ENCODE measurements around the gene GRAMD2B.
A peak's percentile ranks its signal among the peaks of the same experiment; 100 is the strongest.

Gene GRAMD2B

DNA sequence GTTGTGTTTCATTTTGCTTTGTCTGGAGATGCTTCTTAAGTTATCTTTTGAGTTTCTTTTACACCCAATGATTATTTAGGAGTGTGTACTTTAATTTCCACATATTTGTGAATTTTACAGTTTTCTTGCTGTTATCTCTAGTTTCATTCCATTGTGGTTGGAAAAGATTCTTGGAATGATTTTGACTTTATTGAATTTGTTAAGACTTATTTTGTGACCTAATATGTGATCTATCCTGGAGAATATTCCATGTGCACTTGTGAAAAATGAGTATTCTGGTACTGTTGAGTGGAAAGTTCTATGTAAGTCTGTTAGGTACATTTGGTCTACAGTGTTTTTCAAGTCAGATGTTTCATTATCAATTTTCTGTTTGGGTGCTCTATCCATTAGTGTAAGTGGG, 24.4 kb upstream of the GRAMD2B start:
- peaks cover 8% of the 10 kb centered on the region for H3K79me1 ChIP-seq (replicated peaks; ENCODE audit: low read length, poor library complexity, severe bottlenecking)
- peak overlapping the region; percentile 57 for H2BK5ac ChIP-seq (ENCODE audit: low read depth, low read length, poor library complexity, severe bottlenecking)
- no peak overlapping the region for H2AK5ac ChIP-seq (ENCODE audit: low read length, severe bottlenecking)
- no peak overlapping the region for H3K14ac ChIP-seq (ENCODE audit: low read length in 2 of 2)
- peaks cover 1% of the 10 kb centered on the region for H3K4me1 ChIP-seq (ENCODE audit: control insufficient read depth, insufficient read depth, low read depth, low read length)
- no peak overlapping the region for H2BK12ac ChIP-seq (ENCODE audit: low read length in 2 of 2)
- no peaks in the 10 kb centered on the region for H3K36me3 ChIP-seq (ENCODE audit: control insufficient read depth in 1 of 2, insufficient read depth in 2 of 2, low read depth in 1 of 2, low read length in 2 of 2)
- no peak overlapping the region for H3K9ac ChIP-seq (ENCODE audit: low read length)
- no peak overlapping the region for H4K8ac ChIP-seq (ENCODE audit: low read length)
- no peaks in the 10 kb centered on the region for H3K27me3 ChIP-seq (ENCODE audit: control insufficient read depth in 1 of 2, insufficient read depth in 1 of 2, low read length in 2 of 2)
- no peak overlapping the region for H2BK120ac ChIP-seq (ENCODE audit: low read depth, low read length)
- H3K4me3 ChIP-seq (ENCODE audit: insufficient read depth in 1 of 2, low read depth in 1 of 2, low read length in 2 of 2): no peak overlapping the region
- peaks cover 32% of the 10 kb centered on the region for H3K9me3 ChIP-seq (ENCODE audit: control insufficient read depth, low read length)
- DNase-seq: no peak
- H3K18ac ChIP-seq (ENCODE audit: low read depth in 1 of 2, low read length in 2 of 2): no peak overlapping the region
- no peak overlapping the region for H3K4ac ChIP-seq (ENCODE audit: low read depth in 1 of 2, low read length in 2 of 2)
- no peak overlapping the region for H4K91ac ChIP-seq (ENCODE audit: low read length)
- no peak overlapping the region for H2AFZ ChIP-seq (ENCODE audit: low read depth, low read length)
- H3K23ac ChIP-seq (ENCODE audit: low read length in 2 of 2): no peak overlapping the region
- no peak overlapping the region for H3K27ac ChIP-seq (ENCODE audit: low read length, poor library complexity, severe bottlenecking)
- H2BK15ac ChIP-seq (ENCODE audit: low read depth, poor library complexity, severe bottlenecking): no peak overlapping the region
- no peak overlapping the region for H3K4me2 ChIP-seq (ENCODE audit: low read length, poor library complexity, severe bottlenecking)

DNA sequence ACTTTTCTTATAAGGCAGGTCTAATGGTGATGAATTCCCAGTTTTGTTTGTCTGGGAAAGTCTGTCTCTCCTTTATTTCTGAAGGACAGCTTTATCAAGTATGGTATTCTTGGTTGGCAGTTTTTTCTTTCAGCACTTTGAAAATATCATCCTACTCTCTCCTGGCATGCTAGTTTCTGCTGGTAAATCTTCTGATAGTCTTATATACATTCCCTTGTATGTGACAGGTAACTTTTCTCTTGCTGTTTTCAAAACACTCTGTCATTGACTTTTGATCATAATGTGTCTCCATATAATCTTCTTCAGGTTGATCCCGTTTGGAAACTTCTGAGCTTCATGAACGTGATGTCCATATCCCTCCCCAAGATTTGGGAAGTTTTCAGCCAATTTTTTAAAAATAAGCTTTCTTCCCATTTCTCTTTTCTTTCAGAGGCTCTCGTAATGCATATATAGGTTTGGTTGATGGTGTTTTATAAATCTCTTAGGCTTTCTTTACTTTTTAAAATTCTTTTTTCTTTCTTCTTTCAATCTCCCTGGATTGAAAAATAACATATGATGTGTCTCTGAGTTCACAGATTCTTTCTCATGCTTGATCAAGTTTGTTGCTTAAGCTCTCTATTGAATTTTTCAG, 22.5 kb upstream of the GRAMD2B start:
- no peak overlapping the region for H3K27ac ChIP-seq (ENCODE audit: low read length, poor library complexity, severe bottlenecking)
- H2BK15ac ChIP-seq (ENCODE audit: low read depth, poor library complexity, severe bottlenecking): no peak overlapping the region
- no peak overlapping the region for H2BK120ac ChIP-seq (ENCODE audit: low read depth, low read length)
- H2AK5ac ChIP-seq (ENCODE audit: low read length, severe bottlenecking): no peak overlapping the region
- H2BK5ac ChIP-seq (ENCODE audit: low read depth, low read length, poor library complexity, severe bottlenecking): no peak overlapping the region
- H2BK12ac ChIP-seq (ENCODE audit: low read length in 2 of 2): no peak overlapping the region
- no peak overlapping the region for H4K91ac ChIP-seq (ENCODE audit: low read length)
- H3K9ac ChIP-seq (ENCODE audit: low read length): no peak overlapping the region
- H2AFZ ChIP-seq (ENCODE audit: low read depth, low read length): no peak overlapping the region
- no peak overlapping the region for H3K4ac ChIP-seq (ENCODE audit: low read depth in 1 of 2, low read length in 2 of 2)
- H3K36me3 ChIP-seq (ENCODE audit: control insufficient read depth in 1 of 2, insufficient read depth in 2 of 2, low read depth in 1 of 2, low read length in 2 of 2): no peaks in the 10 kb centered on the region
- H3K4me3 ChIP-seq (ENCODE audit: insufficient read depth in 1 of 2, low read depth in 1 of 2, low read length in 2 of 2): peak overlapping the region in 1 of 2 experiments; percentile 10
- peaks cover 1% of the 10 kb centered on the region for H3K4me1 ChIP-seq (ENCODE audit: control insufficient read depth, insufficient read depth, low read depth, low read length)
- no peak overlapping the region for H3K23ac ChIP-seq (ENCODE audit: low read length in 2 of 2)
- no peak overlapping the region for H3K14ac ChIP-seq (ENCODE audit: low read length in 2 of 2)
- H3K79me1 ChIP-seq (replicated peaks; ENCODE audit: low read length, poor library complexity, severe bottlenecking): peaks cover 10% of the 10 kb centered on the region
- H3K4me2 ChIP-seq (ENCODE audit: low read length, poor library complexity, severe bottlenecking): no peak overlapping the region
- no peak overlapping the region for H4K8ac ChIP-seq (ENCODE audit: low read length)
- DNase-seq: no peak
- no peak overlapping the region for H3K18ac ChIP-seq (ENCODE audit: low read depth in 1 of 2, low read length in 2 of 2)
- H3K9me3 ChIP-seq (ENCODE audit: control insufficient read depth, low read length): peaks cover 32% of the 10 kb centered on the region
- no peaks in the 10 kb centered on the region for H3K27me3 ChIP-seq (ENCODE audit: control insufficient read depth in 1 of 2, insufficient read depth in 1 of 2, low read length in 2 of 2)
- 78% methylated on average over 2 of the region's 3 CpGs for whole genome bisulfite sequencing

DNA sequence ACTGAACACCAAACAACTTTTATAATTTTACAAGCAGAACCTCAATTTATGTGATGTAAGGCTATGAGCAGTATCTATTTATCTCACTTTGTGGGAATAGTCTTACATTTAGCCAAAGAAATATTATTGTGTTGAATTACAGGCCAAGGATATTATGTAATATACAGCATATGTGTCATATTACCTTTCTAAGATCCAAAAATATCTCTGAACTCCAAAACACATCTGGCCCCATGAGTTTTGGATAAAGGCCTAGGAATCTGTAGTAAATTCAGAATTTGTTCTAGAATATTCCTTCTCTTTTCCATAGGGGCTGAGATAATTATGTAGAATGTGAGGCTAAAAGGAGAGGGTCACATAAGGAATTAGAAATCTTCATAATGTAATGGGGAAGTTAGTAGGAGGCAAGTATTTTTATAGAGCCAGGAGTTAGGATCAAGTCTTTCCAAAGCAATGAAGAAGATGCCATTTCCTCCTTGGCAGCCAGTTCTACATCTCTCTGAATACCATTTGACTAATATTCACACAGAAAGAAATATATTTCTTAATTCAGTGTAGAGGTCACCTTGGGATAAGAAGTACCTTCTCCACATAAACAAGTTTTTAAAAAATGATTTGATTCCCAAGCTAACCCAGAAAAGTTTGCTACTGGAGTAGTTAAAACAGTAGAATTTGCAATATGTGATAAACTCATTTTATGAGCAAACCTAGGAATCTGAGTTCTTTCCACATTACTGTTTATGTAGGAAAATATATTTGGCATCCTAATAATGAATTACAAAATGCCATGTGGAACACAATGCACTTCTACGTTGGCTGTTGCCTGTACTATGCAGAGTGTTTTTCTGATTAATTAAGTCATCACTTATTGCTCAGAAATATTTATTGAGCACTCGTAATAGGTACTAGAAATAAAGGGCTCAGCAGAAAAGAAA, 20.3 kb upstream of the GRAMD2B start:
- no peaks in the 10 kb centered on the region for H3K4me1 ChIP-seq (ENCODE audit: control insufficient read depth, insufficient read depth, low read depth, low read length)
- H2BK12ac ChIP-seq (ENCODE audit: low read length in 2 of 2): no peak overlapping the region
- no peak overlapping the region for H2BK15ac ChIP-seq (ENCODE audit: low read depth, poor library complexity, severe bottlenecking)
- H3K79me1 ChIP-seq (replicated peaks; ENCODE audit: low read length, poor library complexity, severe bottlenecking): peaks cover 10% of the 10 kb centered on the region
- no peak overlapping the region for H4K91ac ChIP-seq (ENCODE audit: low read length)
- no peak overlapping the region for H2AFZ ChIP-seq (ENCODE audit: low read depth, low read length)
- no peak overlapping the region for H3K18ac ChIP-seq (ENCODE audit: low read depth in 1 of 2, low read length in 2 of 2)
- no peaks in the 10 kb centered on the region for H3K27me3 ChIP-seq (ENCODE audit: control insufficient read depth in 1 of 2, insufficient read depth in 1 of 2, low read length in 2 of 2)
- no peak overlapping the region for H2BK120ac ChIP-seq (ENCODE audit: low read depth, low read length)
- no peak overlapping the region for H4K8ac ChIP-seq (ENCODE audit: low read length)
- no peak overlapping the region for H2AK5ac ChIP-seq (ENCODE audit: low read length, severe bottlenecking)
- no peaks in the 10 kb centered on the region for H3K36me3 ChIP-seq (ENCODE audit: control insufficient read depth in 1 of 2, insufficient read depth in 2 of 2, low read depth in 1 of 2, low read length in 2 of 2)
- no peak overlapping the region for H3K4ac ChIP-seq (ENCODE audit: low read depth in 1 of 2, low read length in 2 of 2)
- peaks cover 32% of the 10 kb centered on the region for H3K9me3 ChIP-seq (ENCODE audit: control insufficient read depth, low read length)
- no peak overlapping the region for H3K4me3 ChIP-seq (ENCODE audit: insufficient read depth in 1 of 2, low read depth in 1 of 2, low read length in 2 of 2)
- no peak overlapping the region for H3K4me2 ChIP-seq (ENCODE audit: low read length, poor library complexity, severe bottlenecking)
- no peak for DNase-seq
- H3K27ac ChIP-seq (ENCODE audit: low read length, poor library complexity, severe bottlenecking): no peak overlapping the region
- H3K9ac ChIP-seq (ENCODE audit: low read length): no peak overlapping the region
- H2BK5ac ChIP-seq (ENCODE audit: low read depth, low read length, poor library complexity, severe bottlenecking): no peak overlapping the region
- H3K14ac ChIP-seq (ENCODE audit: low read length in 2 of 2): no peak overlapping the region
- H3K23ac ChIP-seq (ENCODE audit: low read length in 2 of 2): no peak overlapping the region
- no CpG with 5 or more reads among the region's 2 CpGs for WGBS

DNA sequence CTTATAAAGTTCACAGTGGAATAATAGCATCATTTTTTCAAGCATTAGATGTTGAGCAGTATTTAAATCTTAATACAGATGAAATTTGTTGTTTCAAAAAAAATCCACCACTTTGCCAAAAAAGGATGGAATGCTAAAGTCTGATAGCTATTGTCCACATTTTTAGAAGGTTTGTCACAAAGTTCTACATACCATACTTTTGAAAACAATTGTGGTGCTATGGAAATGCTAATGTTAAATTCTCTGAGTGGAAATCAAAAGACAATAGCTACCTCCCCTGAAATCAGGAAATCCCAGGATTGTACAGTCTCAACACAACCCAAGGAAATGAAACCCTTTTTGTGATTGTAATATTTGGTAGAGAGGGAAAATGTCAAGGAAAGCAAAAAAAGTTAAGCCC, 19.3 kb upstream of the GRAMD2B start:
- Histone ChIP-seq H2BK12ac (ENCODE audit: low read length in 2 of 2) (no peak overlapping the region), H3K23ac (ENCODE audit: low read length in 2 of 2) (no peak overlapping the region), H3K4ac (ENCODE audit: low read depth in 1 of 2, low read length in 2 of 2) (no peak overlapping the region), H3K4me3 (ENCODE audit: insufficient read depth in 1 of 2, low read depth in 1 of 2, low read length in 2 of 2) (no peak overlapping the region), H3K79me1 (replicated peaks; ENCODE audit: low read length, poor library complexity, severe bottlenecking) (peaks cover 10% of the 10 kb centered on the region), H2AFZ (ENCODE audit: low read depth, low read length) (no peak overlapping the region), H3K36me3 (ENCODE audit: control insufficient read depth in 1 of 2, insufficient read depth in 2 of 2, low read depth in 1 of 2, low read length in 2 of 2) (no peaks in the 10 kb centered on the region), H3K27me3 (ENCODE audit: control insufficient read depth in 1 of 2, insufficient read depth in 1 of 2, low read length in 2 of 2) (no peaks in the 10 kb centered on the region), H2AK5ac (ENCODE audit: low read length, severe bottlenecking) (no peak overlapping the region), H3K4me1 (ENCODE audit: control insufficient read depth, insufficient read depth, low read depth, low read length) (no peaks in the 10 kb centered on the region), H3K9me3 (ENCODE audit: control insufficient read depth, low read length) (peaks cover 32% of the 10 kb centered on the region), H2BK120ac (ENCODE audit: low read depth, low read length) (no peak overlapping the region), H4K8ac (ENCODE audit: low read length) (no peak overlapping the region), H2BK5ac (ENCODE audit: low read depth, low read length, poor library complexity, severe bottlenecking) (no peak overlapping the region), H4K91ac (ENCODE audit: low read length) (no peak overlapping the region), H2BK15ac (ENCODE audit: low read depth, poor library complexity, severe bottlenecking) (no peak overlapping the region), H3K27ac (ENCODE audit: low read length, poor library complexity, severe bottlenecking) (no peak overlapping the region), H3K4me2 (ENCODE audit: low read length, poor library complexity, severe bottlenecking) (no peak overlapping the region), H3K14ac (ENCODE audit: low read length in 2 of 2) (no peak overlapping the region), H3K9ac (ENCODE audit: low read length) (no peak overlapping the region), H3K18ac (ENCODE audit: low read depth in 1 of 2, low read length in 2 of 2) (no peak overlapping the region)
- DNase-seq: no peak
